ENCODE data around the gene CSNK1G3.

The CSNK1G3 gene

GRCh38 chr5:123601610-123602009 lies 89.6 kb downstream of the CSNK1G3 start:
- no peak for DNase-seq (ENCODE audit: low read depth)
- no peak for TF ChIP-seq CTCF (IDR thresholded peaks at IDR 0.05; ENCODE audit: insufficient read depth, low read depth, low read length, missing control alignments)
- H3K4me3 ChIP-seq (ENCODE audit: low read length), result no peak overlapping the region

GRCh38 chr5:123605822-123606221 lies 93.8 kb downstream of the CSNK1G3 start:
- TF ChIP-seq CTCF (IDR thresholded peaks at IDR 0.05; ENCODE audit: insufficient read depth, low read depth, low read length, missing control alignments), result no peak
- DNase-seq (ENCODE audit: low read depth), result no peak

GRCh38 chr5:123610209-123610608 lies 98.2 kb downstream of the CSNK1G3 start:
- DNase-seq (ENCODE audit: low read depth), result no peak
- TF ChIP-seq CTCF (IDR thresholded peaks at IDR 0.05; ENCODE audit: insufficient read depth, low read depth, low read length, missing control alignments), result no peak
- no peak overlapping the region for H3K4me3 ChIP-seq (ENCODE audit: low read length)

More at GRCh38 chr5:123605822-123606221, 93.8 kb downstream of the CSNK1G3 start:
- no peak overlapping the region for H3K4me3 ChIP-seq (ENCODE audit: low read length)

GRCh38 chr5:123610665-123611405 lies 98.9 kb downstream of the CSNK1G3 start:
- no peak overlapping the region for H3K4me3 ChIP-seq (ENCODE audit: low read length)
- peak; percentile 90 for TF ChIP-seq CTCF (IDR thresholded peaks at IDR 0.05; ENCODE audit: insufficient read depth, low read depth, low read length, missing control alignments)
- peak; percentile 72 for DNase-seq (ENCODE audit: low read depth)

GRCh38 chr5:123611406-123611709 lies 99.4 kb downstream of the CSNK1G3 start:
- H3K4me3 ChIP-seq (ENCODE audit: low read length), result no peak overlapping the region
- TF ChIP-seq CTCF (IDR thresholded peaks at IDR 0.05; ENCODE audit: insufficient read depth, low read depth, low read length, missing control alignments), result no peak

GRCh38 chr5:123617561-123617960 lies 105.6 kb downstream of the CSNK1G3 start:
- no peak overlapping the region for H3K4me3 ChIP-seq (ENCODE audit: low read length)
- TF ChIP-seq CTCF (IDR thresholded peaks at IDR 0.05; ENCODE audit: insufficient read depth, low read depth, low read length, missing control alignments), result no peak
- no peak for DNase-seq (ENCODE audit: low read depth)

More at GRCh38 chr5:123611406-123611709, 99.4 kb downstream of the CSNK1G3 start:
- DNase-seq (ENCODE audit: low read depth), result no peak

- H3K4me3 ChIP-seq (ENCODE audit: low read length), result no peak overlapping the region
- TF ChIP-seq CTCF (IDR thresholded peaks at IDR 0.05; ENCODE audit: insufficient read depth, low read depth, low read length, missing control alignments), result no peak
- no peak for DNase-seq (ENCODE audit: low read depth)
These were observed 114.1 kb downstream of the CSNK1G3 start for GRCh38 chr5:123626051-123626450.
